Occipital lobe (tissue), 2 donors: ENCODE measurements around the gene MAST4. TPM values are rescaled to one million over a fixed set of nuclear protein-coding genes. Genes with fewer than 3 reads are reported as not detected.

Experiments used
- DNase-seq: peaks from one replicate; lab custom pipeline; 2025; lab: John Stamatoyannopoulos, UW
- total RNA-seq: library from RNA; depleted of rRNA; stranded (reverse); fragments of >200 nt; gene quantifications from one replicate; pipeline ENCODE4 v1.2.3, GENCODE V29; 2014

The MAST4 gene
- total RNA-seq, 1 donor from 2014 or later: 13.6 TPM

DNA sequence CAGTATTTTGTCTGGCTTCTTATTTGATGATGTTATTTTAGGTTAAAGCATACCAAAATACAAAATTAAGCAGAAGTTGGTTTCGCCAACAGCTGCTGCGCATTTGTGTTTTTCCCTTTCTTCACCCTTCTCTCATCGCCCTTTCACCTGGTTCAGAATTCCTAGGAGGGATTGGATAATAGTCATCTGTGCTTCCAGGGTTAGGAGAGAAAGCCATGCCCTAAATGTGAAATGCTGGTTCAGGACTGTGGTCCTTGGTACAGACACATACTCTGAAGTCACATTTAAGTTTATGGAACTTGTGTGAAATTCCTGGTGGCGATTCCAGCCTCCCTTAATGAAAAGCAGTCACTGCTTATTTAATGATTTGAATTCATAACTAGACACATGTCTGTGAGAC, 7.7 kb downstream of the MAST4 start:
- no peak for DNase-seq

DNA sequence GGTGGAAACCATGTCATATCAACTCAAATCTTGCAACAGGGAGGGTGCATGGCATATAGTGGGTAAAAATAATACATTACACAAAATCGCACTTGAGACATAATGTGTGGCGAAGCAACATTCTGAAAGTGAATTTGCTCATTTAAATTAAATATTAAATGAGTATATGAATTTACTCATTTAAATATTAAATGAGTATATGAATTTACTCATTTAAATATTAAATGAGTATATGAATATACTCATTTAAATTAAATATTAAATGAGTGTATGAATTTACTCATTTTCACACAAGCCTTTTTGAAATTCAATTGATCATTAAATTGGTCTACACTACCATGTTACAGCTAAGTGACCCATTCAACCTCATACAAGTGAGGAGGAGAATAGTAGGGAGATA, 10.5 kb downstream of the MAST4 start:
- DNase-seq: no peak

DNA sequence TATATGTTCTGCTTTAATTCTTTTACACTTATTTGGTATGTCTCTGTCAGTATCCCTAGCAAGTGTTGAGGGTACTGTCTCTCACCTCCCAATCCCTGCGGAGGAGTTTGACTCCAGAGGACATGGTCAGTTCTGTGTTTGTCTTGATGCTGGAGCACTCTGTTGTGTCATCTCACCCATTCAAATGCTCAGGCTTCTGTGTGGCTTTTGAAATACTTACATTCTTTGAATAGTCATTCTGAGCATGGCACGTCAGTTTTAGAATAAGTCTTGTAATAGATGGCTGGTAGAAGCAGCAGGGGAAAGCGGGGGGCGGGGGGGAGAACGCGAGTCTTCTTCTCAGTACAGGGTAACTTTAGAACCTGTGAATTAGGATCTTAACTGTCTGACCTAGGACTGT, 12.3 kb downstream of the MAST4 start:
- no peak for DNase-seq

DNA sequence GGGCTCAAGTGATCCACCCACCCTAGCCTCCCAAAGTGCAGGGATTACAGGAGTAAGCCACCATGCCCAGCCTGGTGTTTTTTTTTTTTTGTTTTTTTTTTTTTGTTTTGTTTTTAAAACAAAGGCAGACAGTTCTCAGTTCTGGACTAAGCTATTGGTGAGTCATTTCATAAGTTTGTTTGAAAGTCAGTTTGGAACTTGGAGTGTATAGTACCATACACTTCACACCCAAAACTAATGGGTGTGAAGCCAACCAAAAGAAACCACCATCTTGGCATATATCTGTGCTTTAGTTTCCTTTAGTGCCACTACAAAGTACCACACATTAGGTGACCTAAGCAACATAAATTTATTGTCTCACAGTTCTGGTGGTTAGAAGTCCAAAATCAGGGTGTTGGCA, 13.4 kb downstream of the MAST4 start:
- DNase-seq: no peak

DNA sequence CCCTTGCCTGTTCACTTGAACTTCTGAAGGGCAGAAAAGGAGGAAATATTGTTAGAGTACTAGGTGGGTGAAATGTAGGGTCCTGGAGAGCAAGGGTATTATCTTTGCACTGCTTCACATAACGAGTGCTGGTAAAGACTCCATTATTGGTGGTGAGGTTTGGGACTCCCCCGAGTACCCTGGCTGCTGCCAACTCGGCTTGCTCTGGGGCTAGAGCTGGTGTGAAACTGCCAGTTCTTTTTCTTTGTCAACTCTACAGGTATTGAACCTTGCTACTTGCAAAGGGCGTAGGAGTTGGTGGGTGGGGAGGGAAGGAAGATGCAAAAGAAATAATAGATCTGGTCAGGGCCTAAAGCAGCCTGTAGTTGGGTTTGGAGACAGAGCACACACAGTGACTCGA, 16.0 kb downstream of the MAST4 start:
- DNase-seq: no peak

DNA sequence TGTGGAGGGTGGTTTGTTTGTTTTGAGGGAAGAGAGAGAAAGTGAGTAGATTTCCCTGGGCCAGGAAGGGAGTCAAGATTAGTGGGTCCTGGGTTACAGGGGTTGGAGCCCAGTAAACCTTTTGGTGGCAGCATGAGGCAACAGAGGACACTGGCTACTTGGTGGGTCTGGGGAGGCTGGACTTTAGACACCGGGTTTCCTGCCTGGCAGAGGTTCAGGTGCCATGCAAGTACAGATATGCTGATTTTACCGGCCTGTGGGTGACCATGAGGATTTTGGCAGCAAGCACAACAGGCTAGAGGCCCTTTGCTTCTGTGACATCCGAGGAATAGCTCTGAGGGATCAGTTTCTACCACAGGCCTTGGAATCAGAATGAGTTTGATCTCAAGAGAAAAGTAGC, 18.9 kb downstream of the MAST4 start:
- DNase-seq: no peak

DNA sequence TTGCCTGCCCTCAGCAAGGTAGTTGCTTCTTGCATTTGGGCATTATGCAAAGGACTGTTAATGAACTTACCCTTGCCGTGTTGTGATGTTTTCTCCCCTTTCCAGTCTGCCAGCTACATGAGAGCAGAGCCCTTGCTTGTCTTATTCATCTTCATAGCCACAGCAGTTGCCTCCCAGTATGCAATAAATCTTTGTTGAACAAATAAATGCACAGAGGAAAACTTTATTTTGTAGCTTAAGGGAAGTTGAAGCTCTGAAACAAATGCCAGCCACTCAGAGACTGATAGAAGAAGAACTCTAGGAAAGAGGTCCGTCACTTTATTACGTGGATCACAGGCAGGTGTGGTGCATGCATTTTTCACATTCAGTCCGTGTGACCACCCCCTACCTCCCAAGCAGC, 19.7 kb downstream of the MAST4 start:
- DNase-seq: no peak

DNA sequence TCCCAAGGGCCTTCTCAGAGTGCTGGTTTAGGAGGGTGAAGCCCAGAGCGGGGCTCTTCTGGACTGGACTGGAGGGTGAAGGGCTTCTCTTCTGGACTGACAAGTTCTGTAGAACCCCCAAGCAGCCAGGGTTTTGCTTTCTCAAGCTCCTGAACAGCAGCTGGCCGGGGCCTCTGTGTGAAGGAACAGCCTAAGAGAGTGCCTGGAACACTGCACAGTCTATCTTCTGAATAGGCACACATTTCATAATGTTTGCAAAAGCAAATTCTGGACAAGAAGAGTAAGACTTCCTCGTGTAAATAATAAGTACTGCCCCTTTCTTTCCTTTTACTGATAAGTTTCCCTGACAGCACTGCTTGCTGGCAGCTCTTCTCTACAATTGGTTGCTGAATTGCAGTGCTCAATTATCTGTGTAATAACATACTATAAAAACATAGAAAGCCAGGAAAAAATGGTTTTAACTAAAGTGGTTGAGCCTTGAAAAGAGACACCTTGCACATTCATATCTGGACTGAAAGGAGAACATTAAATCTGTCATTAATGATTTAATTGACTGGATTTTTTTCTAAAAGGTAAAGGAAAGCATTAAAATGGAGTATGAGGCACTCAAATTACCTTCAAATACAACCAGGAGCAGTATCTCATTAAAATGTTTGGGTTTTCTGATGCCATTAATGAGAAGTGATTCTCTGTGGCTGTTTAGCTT, 20.5 kb downstream of the MAST4 start:
- DNase-seq: no peak

DNA sequence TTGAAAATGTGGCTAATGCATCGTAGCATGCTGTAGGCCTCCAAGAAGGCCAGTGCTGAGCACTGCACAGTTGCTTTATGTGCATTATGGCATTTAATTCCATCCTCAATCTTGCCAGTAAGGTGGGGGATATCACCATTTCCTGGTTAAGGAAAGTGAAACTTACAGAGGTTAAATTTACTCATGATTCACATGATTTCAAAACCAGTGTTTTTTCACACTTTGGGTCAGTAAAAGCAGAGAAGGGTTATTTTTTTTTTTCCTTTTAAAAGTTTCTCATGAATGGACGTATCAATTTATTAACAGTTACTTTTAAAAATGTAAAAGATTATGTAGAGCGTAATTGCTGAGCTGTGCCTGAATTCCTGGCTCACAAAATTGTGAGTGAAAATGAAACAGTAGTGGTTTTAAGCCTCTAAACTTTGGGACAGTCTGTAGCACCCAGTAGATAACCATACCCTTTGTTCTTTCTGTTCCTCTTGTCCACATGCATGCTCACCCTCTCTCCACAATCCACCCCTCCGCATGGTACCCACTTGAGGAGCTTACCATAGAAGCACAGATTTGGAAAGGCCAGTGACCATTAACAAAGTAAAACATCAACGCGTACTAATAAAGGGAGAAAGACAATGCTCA, 21.2 kb downstream of the MAST4 start:
- no peak for DNase-seq

DNA sequence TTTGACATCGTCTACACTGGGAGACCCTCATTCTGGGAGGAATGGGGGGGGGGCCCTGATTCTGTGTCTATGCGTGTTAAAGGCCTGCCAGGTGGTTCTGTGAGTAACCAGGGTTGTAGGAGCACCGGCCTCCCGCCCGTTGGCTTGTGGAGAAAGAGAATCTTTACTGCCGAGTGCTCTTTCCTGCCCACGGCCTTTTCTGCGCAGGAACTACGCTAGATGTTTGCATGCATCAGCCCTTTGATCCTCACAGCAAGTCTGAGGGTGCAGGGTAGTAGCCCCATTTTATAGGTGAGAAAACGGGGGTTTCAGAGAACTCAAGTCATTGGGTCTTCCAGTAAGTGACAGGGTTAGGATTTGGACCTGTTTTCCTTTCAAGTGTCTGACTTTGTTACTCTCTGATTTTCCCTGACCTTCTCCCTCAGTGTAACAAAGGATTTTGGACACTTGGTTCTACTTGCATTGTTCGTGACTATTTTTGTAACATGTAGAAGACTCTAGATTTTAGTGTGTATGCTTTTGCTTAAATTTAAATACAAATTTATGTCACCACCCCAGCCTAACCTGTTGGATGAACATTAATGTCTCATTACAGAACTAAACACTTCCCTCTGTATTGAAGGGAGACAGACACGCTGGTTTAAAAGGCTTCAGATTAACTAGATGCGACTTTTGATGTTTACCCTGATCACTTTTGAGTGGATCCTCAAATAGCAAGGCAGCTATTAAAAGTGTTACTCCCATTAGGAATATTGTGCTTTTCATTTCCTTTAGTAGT, 22.0 kb downstream of the MAST4 start:
- no peak for DNase-seq

DNA sequence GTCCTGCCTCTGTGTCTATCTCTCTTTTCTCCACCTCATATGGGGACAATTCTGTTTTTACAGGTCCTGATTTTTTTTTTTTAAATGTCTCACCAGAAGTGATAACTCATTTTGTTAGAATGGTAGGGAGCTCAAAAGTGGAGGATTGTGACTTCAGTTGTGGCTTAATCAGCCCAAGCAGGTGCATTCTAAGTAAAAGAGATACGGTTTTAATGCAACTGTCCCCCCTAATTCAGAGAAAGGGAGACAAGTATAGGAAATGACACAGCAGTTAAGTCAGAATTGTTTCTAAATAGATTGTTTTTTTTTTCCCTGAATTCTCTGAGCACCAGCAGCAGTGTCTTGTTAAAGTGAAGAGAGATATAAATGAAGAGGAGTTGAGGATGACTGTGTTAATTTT, 24.5 kb downstream of the MAST4 start:
- no peak for DNase-seq

DNA sequence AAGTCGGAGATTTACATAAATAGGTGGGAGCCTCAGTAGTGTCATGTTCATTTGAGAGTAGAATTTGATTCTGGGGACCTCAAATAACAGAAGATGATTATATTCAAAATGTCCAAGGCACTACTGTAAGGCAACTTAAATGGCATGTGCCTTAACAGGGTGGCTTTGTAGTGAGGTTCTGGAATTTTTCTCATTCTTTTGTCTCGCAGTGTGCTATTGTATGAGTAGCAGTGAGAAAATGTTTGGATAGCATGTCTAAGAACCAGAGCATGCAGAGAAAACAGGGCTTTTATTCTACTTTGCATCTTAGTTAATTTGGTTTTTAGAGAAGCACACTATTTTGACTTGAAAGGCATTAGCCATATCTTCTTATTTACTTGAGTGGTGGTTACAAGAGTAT, 25.0 kb downstream of the MAST4 start:
- no peak for DNase-seq

DNA sequence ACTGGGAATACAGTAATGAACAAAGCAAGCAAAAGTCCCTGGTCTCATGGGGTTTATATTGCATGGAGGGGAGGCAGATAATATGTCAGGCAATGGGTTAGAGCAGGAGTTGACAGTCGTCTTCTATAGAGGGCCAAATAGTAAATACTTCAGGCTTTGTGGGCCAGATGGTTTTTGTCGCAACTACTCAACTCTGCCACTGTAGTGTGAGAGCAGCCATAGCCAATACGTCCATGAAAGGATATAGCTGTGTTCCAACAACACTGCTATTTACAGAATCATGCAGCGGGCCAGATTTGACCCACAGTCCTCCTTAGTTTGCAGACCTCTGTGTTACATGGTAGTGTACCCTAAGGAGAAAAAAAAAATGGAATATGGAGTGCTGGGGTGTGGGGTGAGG, 25.5 kb downstream of the MAST4 start:
- DNase-seq: no peak

DNA sequence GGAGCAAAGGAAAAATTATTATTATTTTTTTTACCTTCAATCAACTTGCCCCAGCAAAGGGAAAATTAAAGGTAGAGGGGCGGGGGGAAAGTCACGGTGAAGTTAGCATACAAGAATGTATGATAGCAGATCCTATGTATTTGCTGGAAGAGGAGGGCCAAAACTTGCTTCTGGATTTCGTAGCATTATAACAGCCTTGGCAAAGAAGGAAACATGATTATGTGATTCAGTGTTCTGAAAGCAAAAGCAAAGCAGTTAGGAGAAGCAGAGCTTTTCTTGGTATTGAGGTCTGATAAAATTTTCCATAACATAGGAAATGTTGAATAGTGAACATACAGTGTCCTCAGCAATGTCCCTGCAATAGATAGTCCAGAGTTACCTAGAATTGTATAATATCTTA, 32.4 kb downstream of the MAST4 start:
- no peak for DNase-seq

DNA sequence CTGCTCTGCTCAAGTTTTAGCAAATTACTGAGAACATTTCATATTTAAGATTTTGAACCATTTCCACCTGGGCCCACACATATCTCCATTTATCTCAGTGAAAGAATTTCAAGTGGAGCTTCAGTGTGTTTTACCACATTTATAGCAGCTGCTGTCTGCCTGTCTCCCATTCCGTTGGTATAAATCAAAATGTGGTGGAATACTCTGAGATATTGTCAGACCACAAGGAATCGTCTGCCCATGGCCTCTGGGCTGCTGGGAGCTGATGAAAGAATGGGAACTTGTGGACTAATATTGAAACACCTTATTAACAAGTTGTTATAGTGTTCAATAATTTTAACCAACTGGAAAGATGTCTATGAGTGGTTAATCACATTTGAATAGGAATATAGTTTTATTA, 33.3 kb downstream of the MAST4 start:
- no peak for DNase-seq

DNA sequence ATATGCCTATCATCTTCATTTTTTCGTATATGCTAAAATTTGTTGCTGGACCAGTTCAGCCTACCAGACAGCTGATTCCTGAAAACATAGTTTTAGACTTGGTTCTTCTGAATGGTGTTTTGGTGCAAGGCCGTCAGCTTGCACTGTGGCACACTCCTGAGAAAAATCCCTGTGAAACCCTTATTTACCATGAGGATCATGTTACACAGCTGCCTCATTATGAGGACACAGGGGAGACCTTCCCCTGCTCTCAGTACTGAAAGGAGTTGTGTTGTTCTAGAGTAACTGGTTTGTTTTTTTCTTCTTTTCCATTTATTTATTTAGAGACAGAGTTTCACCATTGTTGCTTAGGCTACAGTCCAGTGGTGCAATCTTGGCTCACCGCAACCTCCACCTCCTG, 37.6 kb downstream of the MAST4 start:
- DNase-seq: no peak

DNA sequence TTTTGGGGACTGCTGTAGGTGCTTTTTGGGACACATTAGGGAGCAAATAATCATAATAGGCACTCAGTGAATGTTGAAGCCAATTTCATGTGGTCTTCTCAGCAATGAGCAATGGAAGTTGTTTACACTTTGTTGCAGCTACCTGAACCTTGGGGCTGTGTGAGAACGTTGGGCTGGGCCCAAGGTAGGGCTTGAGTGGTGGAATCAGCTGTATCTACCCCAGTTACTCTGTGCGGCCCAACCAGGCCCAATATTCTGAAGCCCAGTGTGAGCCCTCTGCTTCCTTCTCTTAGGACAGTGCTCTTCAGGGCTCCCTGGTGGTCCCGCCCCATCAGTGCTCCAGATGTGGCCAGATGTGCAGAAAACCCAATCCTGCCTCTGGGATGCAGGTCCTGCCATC, 38.4 kb downstream of the MAST4 start:
- DNase-seq: no peak

DNA sequence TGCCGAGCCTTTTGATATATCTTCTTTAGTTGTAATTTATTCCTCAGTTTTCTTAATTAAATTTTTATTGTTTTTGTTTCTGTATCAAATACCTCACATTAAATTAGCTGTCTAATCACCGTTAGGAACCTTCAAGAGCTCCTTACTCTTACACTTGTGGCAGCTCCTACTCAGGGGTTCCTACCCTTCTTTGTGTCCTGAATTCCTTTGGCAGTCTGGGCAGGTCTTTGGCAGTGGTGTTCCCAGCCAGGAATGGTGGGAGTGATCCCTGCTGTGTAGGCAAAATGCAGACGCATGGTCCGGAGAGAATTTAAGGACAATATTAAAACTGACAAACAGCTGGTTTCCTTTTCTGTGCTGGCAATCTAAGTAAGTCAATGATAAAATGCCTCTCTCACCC, 41.8 kb downstream of the MAST4 start:
- DNase-seq: no peak

DNA sequence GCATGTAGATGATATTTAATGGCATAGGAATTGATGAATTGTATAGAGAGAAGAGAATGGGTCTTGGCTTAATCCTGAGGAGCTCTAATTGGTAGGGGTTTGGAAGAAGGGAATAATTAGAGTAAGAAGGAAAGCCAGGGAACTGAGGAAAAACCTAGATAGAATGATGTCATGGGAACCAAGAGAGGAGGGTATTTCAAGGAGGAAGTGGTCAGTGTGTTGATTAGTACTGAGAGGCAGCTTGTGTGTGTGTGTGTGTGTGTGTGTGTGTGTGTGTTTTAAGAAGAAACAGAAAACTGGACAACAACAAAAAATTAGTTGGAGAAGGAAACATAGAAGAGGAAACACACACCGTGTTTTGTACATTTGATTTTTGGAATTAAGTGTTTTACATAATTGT, 42.8 kb downstream of the MAST4 start:
- no peak for DNase-seq

DNA sequence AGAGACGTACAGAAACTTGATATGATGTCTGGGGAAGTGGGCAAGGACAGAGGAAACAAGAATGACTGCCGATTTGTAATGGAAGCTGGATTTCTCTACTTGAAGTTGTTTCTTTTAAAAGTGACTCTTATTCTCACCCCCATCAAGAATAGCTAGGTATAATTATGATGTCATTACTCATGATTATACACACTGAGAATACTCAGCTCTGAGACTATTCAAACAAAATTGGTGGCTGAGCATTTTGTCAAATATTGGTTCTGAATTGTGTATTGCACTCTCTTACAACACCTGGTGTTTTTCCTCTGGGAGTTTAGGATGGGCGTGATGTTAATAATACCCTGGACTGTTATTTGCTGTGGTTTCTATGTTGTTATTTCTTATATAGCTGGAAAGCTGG, 46.3 kb downstream of the MAST4 start:
- no peak for DNase-seq

DNA sequence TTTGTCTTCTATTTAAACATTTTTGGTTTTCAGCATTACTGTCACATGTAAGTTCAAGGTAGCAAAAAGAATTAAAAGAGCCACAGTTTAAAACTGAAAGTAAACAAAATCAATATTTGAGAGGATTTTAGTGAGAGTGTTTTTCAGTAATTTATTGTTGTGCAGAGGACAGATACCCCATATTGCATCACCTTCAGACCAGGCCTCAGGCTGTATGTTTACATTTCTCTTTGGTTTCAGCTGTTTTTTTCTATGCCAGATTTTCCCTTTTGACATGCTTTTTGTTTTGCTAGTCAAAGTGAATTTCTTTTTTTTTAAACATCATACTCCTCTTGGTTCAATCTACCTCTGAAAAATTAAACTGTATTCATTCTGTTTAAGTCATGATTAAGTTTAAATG, 47.2 kb downstream of the MAST4 start:
- DNase-seq: no peak

DNA sequence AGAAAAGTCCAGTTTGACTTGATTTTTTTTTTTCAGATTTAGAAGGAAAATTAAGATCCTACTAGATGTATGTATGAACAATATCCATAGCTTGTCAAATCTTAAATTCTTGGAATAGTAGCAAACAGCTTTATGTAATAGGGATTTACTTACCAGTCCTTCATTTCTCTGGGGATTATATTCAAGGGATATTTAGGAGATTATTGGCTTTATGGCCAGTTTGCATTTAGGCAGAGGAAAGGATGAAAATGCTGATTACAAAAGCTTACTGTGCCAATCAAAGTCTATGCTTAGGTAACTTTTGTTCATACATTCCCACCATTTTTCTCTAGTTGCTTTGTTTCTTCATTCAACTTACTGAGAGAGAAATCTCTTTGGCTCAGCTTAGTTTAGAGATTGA, 47.9 kb downstream of the MAST4 start:
- DNase-seq: no peak

DNA sequence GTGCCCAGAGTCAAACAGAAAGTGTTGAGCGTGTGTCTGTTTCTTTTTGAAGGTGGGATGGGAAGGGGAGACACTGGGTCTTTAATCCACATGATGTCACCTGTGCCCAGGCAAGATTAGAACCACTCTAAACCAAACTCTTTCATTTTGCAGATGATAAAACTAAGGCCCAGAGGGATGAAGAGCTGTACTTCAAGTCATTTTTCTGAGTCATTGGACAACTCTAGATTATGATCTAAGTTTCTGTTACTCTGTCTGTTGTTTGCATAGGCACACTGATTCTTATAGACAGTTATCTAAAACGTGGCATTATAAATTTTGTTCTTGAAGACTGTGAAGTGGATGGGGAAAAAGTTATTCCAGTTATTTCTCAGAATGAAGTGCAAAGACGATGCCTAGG, 48.8 kb downstream of the MAST4 start:
- DNase-seq: no peak
